Testis (tissue), 3 donors: Measurements from ENCODE around the gene RASD1. TPM values are rescaled to one million over a fixed set of nuclear protein-coding genes. Genes with fewer than 3 reads are reported as not detected.
A peak's percentile ranks its signal among the peaks of the same experiment; 100 is the strongest.

Experiments
- DNase-seq: peaks from one replicate; pipeline ENCODE4 v3.0.0-alpha.2; 2019
- H3K27ac ChIP-seq, 2 donors: fragments of 200-600 bp; sonication (generic); one replicate each; pipeline ENCODE4 v1.5.1; 2019
- H3K27me3 ChIP-seq: fragments of 200-600 bp; sonication (generic); one replicate; pipeline ENCODE4 v1.5.1; 2019
- H3K36me3 ChIP-seq: fragments of 200-600 bp; sonication (generic); one replicate; pipeline ENCODE4 v1.5.1; 2017; ENCODE audit warnings: low read depth; ENCODE audit errors: missing control alignments
- H3K4me1 ChIP-seq: fragments of 200-600 bp; sonication (generic); one replicate; pipeline ENCODE4 v1.5.1; 2019
- H3K4me3 ChIP-seq, 2 donors: fragments of 200-600 bp; sonication (generic); one replicate each; pipeline ENCODE4 v1.5.1; 2017 to 2019
- H3K9me3 ChIP-seq: fragments of 200-600 bp; sonication (generic); one replicate; pipeline ENCODE4 v1.5.1; 2017
- POLR2A ChIP-seq: fragments of 450-650 bp; IDR thresholded peaks from one replicate; pipeline ENCODE4 v1.6.1; 2017; ENCODE audit warnings: antibody characterized with exemption, mild to moderate bottlenecking, moderate library complexity
- WGBS, 2 donors: methylation state at CpG; one replicate each; pipeline ENCODE4 v1.1.5; 2018; 5-methylcytosine and 5-hydroxymethylcytosine counted together
- intact Hi-C: fragments of 100-400 bp; cut with DNase I; formaldehyde crosslinking; loops from one replicate; pipeline ENCODE4 v1.15.1; 2023; ENCODE audit warnings: low total_unique reads
- polyA plus RNA-seq: library from polyadenylated mRNA; stranded (reverse); fragments of 350-450 nt; fragmentation: Illumina TruSeq; extraction: RNeasy Lipid Tissue Mini Kit (QIAGEN cat#74804); gene quantifications from one replicate; pipeline ENCODE4 v1.2.3, GENCODE V29; 2014; ENCODE audit warnings: low read depth, low replicate concordance; ENCODE audit not compliant: insufficient read depth
- total RNA-seq, 2 donors: library from RNA; depleted of rRNA; stranded (reverse); fragments of >200 nt; gene quantifications; one replicate each; pipeline ENCODE4 v1.2.3, GENCODE V29; 2016
- TF ChIP-seq, protein P1 (sequence below), 3 experiments: fragments of 450-650 bp in 2 of 3; fragments of 200-600 bp in 1 of 3; sonication (generic) in 1 of 3; IDR thresholded peaks; one replicate each; pipeline ENCODE4 v1.5.1; 2016 to 2019; ENCODE audit warnings: antibody characterized with exemption in 3 of 3, mild to moderate bottlenecking in 2 of 3, moderate library complexity in 1 of 3

The RASD1 gene
- total and polyA plus RNA-seq, 3 donors from 2014 or later: 50.1 to 129 (median 99.7) TPM

DNA sequence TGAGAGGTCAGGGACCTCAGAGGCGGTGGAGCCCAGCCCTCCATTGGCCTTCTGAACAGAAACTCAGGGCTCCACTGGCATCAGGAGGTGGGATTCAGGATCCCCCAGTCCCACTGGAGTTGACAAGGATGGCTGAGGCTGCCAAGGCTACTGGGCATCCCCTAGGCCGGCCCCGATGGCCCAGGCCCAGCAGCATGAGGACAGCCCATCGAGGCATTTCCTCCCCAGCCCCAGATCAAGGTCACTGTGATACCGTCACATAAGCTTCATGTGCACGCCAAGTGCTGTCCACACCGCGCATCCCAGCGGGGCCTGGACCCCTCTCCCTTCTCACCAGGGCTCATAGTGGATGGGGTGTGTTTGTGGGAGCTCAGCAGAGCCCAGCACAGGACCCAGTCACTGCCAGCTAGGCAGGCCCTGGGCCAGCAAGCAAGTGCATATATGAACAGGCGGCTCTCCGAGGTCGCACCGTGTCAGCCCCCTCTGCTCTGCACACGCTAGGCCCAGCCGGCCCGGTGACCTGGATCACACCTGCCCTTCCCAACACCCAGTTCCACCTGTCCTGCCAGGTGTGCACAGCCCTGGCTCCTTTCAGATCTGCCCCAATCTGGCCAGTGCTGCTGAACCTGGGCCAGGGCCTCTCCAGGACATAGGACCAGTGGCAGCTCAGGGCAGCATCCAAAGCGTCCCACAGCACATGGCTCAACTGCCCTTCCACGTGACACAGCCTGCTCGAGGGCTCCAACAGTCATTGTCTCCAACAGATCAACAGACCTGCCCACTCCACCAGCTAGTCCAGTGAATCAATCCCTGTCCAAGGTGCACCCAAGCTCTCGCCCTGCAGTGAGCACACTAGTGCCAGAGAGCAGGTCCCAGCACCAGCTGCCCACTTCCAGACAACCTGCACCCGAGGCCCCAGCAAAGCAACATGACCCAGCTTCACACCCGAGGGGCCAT is 32.8 kb upstream of the RASD1 start:
- H3K4me1 ChIP-seq: peaks cover 33% of the 10 kb centered on the region
- intact Hi-C loops: no loop called here
- TF ChIP-seq POLR2A: no peak
- TF ChIP-seq, protein P1, sequence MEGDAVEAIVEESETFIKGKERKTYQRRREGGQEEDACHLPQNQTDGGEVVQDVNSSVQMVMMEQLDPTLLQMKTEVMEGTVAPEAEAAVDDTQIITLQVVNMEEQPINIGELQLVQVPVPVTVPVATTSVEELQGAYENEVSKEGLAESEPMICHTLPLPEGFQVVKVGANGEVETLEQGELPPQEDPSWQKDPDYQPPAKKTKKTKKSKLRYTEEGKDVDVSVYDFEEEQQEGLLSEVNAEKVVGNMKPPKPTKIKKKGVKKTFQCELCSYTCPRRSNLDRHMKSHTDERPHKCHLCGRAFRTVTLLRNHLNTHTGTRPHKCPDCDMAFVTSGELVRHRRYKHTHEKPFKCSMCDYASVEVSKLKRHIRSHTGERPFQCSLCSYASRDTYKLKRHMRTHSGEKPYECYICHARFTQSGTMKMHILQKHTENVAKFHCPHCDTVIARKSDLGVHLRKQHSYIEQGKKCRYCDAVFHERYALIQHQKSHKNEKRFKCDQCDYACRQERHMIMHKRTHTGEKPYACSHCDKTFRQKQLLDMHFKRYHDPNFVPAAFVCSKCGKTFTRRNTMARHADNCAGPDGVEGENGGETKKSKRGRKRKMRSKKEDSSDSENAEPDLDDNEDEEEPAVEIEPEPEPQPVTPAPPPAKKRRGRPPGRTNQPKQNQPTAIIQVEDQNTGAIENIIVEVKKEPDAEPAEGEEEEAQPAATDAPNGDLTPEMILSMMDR (IDR thresholded peaks at IDR 0.05): no peak
- DNase-seq: no peak
- no peak overlapping the region for H3K4me3 ChIP-seq
- H3K36me3 ChIP-seq: no peaks in the 10 kb centered on the region
- H3K27me3 ChIP-seq: no peaks in the 10 kb centered on the region
- H3K9me3 ChIP-seq: no peaks in the 10 kb centered on the region
- H3K27ac ChIP-seq: no peak overlapping the region
- WGBS, 2 donors: 69 to 73% methylated on average over 4 to 22 of the region's 22 CpGs

DNA sequence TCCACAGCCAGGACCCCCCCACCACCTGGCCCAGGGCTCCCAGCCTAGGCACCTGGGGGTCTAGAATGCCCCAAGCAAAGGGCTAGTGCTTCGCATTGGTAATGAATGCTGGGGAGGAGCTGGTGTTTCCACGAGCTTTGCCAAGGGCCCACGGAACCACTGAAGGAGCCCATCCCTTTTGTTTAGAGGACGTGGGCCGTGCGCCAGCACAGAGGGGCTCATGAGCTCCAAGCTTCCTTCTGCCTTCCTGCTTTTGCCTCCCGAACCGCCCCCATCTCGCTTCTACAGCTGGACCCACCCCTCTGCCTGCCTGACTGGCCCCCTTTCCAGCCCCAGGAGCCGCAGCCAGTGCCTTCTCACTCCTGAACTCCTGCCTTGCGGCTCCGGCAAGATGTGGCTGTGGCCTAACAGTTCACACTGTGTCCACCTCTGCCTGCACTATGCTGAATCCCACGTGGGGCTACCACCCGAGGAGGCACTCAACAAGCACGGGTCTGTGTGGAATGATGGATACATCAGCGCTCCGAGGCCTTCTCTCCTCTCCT is 31.8 kb upstream of the RASD1 start:
- Histone ChIP-seq H3K27me3 (no peaks in the 10 kb centered on the region), H3K4me3 (no peak overlapping the region), H3K4me1 (peaks cover 38% of the 10 kb centered on the region), H3K27ac (no peak overlapping the region), H3K36me3 (no peaks in the 10 kb centered on the region), H3K9me3 (no peaks in the 10 kb centered on the region)
- TF ChIP-seq, protein P1 (IDR thresholded peaks at IDR 0.05): no peak
- TF ChIP-seq POLR2A: no peak
- intact Hi-C loops: no loop called here
- 86 to 88% methylated on average over 11 to 17 of the region's 17 CpGs for WGBS, 2 donors
- DNase-seq: no peak

DNA sequence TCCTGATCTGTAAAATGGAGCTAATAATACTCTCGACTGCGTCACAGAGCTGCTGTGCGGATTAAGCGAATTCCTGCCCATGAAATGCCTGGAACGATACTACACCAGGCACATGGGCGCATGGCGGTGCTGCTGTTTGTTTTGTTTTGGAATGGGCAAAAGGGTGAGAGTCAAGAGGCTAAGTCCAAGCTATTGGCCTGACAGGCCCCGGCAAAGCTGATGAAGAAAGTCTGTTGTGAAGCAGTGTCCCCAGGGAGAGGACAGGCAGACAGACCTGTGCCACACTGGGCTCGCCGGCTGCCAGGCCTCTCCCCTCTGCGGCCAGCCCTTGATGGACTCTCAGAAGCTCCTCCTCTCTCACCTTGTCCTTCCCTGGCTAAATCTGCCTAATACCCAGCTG is 31.3 kb upstream of the RASD1 start:
- 93 to 95% methylated on average over 9 to 11 of the region's 11 CpGs for WGBS, 2 donors
- H3K27ac ChIP-seq: no peak overlapping the region
- TF ChIP-seq POLR2A: no peak
- TF ChIP-seq, protein P1 (IDR thresholded peaks at IDR 0.05): no peak
- no peak overlapping the region for H3K4me3 ChIP-seq
- DNase-seq: no peak
- no peaks in the 10 kb centered on the region for H3K27me3 ChIP-seq
- intact Hi-C loops: no loop called here
- H3K9me3 ChIP-seq: no peaks in the 10 kb centered on the region
- H3K36me3 ChIP-seq: no peaks in the 10 kb centered on the region
- peaks cover 41% of the 10 kb centered on the region for H3K4me1 ChIP-seq

DNA sequence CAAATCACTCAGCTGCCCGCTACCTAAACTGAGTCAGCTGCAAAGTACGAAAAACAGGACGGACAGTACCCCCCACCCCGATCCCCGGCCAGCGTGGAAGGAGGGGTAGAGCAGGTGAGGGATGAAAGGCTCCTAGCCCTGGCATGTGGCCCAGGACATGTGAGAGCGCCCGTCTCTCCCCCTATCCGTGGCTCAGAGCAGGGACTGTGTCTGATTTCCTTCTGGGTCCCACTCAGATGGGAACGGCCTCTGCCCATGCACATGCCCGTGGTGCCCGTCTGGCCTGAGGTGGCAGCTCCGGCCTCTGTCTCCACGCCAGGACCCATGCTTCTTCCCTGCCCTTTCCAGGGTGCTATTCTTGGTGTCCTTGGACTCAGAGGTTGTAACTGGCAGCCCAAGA is 30.2 kb upstream of the RASD1 start:
- H3K36me3 ChIP-seq: no peaks in the 10 kb centered on the region
- intact Hi-C loops: no loop called here
- no peak overlapping the region for H3K4me3 ChIP-seq
- H3K9me3 ChIP-seq: no peaks in the 10 kb centered on the region
- peaks cover 41% of the 10 kb centered on the region for H3K4me1 ChIP-seq
- TF ChIP-seq, protein P1 (IDR thresholded peaks at IDR 0.05): no peak
- no peak for TF ChIP-seq POLR2A
- no peaks in the 10 kb centered on the region for H3K27me3 ChIP-seq
- peak overlapping the region; percentile 18 to 56 for H3K27ac ChIP-seq
- WGBS, 2 donors: 30 to 41% methylated on average over 4 to 14 of the region's 14 CpGs
- DNase-seq: peak; percentile 63
